ENCODE results near the gene SLC13A2. TPM values are rescaled to one million over a fixed set of nuclear protein-coding genes. Genes with fewer than 3 reads are reported as not detected.

Gene SLC13A2
- total and polyA plus RNA-seq, 2 of the 4 experiments (the other 2 are of a cell fraction) = not detected

GRCh38 chr17:28470266-28470913 lies 3.1 kb upstream of the SLC13A2 start:
- CTCF ChIA-PET = no interaction called here

More at GRCh38 chr17:28470266-28470913, 3.1 kb upstream of the SLC13A2 start:
- Histone ChIP-seq H3K27ac (ENCODE audit: insufficient read depth, low read length) (no peak overlapping the region), H2BK15ac (ENCODE audit: low read depth, low read length) (no peak overlapping the region), H4K91ac (ENCODE audit: insufficient read depth, low read depth, low read length) (no peak overlapping the region), H3K4ac (ENCODE audit: low read depth, low read length) (no peak overlapping the region), H4K5ac (ENCODE audit: low read depth, low read length) (no peak overlapping the region), H3K9ac (ENCODE audit: low read depth, low read length) (no peak overlapping the region), H3K9me3 (ENCODE audit: control insufficient read depth, insufficient read depth, low read length) (no peaks in the 10 kb centered on the region), H3K4me3 (ENCODE audit: insufficient read depth, low read depth, low read length) (no peak overlapping the region), H3K18ac (ENCODE audit: low read depth, low read length) (no peak overlapping the region), H2AK9ac (replicated peaks; ENCODE audit: low read depth, low read length, poor library complexity) (no peak overlapping the region), H2BK120ac (ENCODE audit: low read depth, low read length) (no peak overlapping the region), H3K36me3 (ENCODE audit: control insufficient read depth, insufficient read depth, low read length) (no peaks in the 10 kb centered on the region), H3K14ac (replicated peaks; ENCODE audit: low read depth, low read length) (no peak overlapping the region), H2BK5ac (ENCODE audit: low read depth, low read length, poor library complexity, severe bottlenecking) (no peak overlapping the region), H3K79me1 (ENCODE audit: low read depth in 1 of 2, low read length in 2 of 2) (no peaks in the 10 kb centered on the region), H4K8ac (ENCODE audit: low read depth in 2 of 2, low read length in 2 of 2) (no peak overlapping the region), H2AK5ac (ENCODE audit: low read depth, low read length) (no peak overlapping the region), H3K23ac (ENCODE audit: low read depth, low read length) (no peak overlapping the region), H3K27me3 (ENCODE audit: control insufficient read depth, insufficient read depth, low read length) (peaks cover 66% of the 10 kb centered on the region), H3K56ac (ENCODE audit: extremely low read depth, insufficient read depth, low read length) (no peak overlapping the region), H2BK20ac (ENCODE audit: low read depth, low read length) (no peak overlapping the region), H2AFZ (replicated peaks; ENCODE audit: low read length, poor library complexity) (no peak overlapping the region), H4K20me1 (ENCODE audit: insufficient read depth, low read length) (no peaks in the 10 kb centered on the region), H3K4me2 (ENCODE audit: low read depth, low read length) (no peak overlapping the region), H3K4me1 (ENCODE audit: control insufficient read depth, insufficient read depth, low read length) (peaks cover 3% of the 10 kb centered on the region; the same call in 1 of the 2 replicates), H3K9me1 (ENCODE audit: insufficient read depth, low read length) (no peaks in the 10 kb centered on the region)
- WGBS, 2 experiments (ENCODE audit: extremely low coverage in 2 of 2, insufficient read length in 1 of 2) = 43% methylated on average over 2 of the region's 7 CpGs; no CpG with 5 or more reads in 1 of the 2 experiments
- no peak for TF ChIP-seq NFE2L2 (IDR thresholded peaks at IDR 0.05; ENCODE audit: low read depth, low read length)
- TF ChIP-seq MAZ (IDR thresholded peaks at IDR 0.05; ENCODE audit: borderline replicate concordance, low read depth, low read length) = no peak
- no peak for TF ChIP-seq CTCF (conservative IDR thresholded peaks at IDR 0.05; ENCODE audit: low read depth, low read length)
- TF ChIP-seq MXI1 (IDR thresholded peaks at IDR 0.05; ENCODE audit: borderline replicate concordance, low read depth, low read length) = no peak
- TF ChIP-seq RFX5 (IDR thresholded peaks at IDR 0.05; ENCODE audit: low read depth, low read length) = no peak
- TF ChIP-seq FOS (IDR thresholded peaks at IDR 0.05; ENCODE audit: low read depth, low read length) = no peak
- no peak for TF ChIP-seq CHD1 (IDR thresholded peaks at IDR 0.05; ENCODE audit: low read depth, low read length)
- no peak for TF ChIP-seq SMC3 (IDR thresholded peaks at IDR 0.05; ENCODE audit: low read depth, low read length)
- no peak for TF ChIP-seq ELK1 (IDR thresholded peaks at IDR 0.05; ENCODE audit: borderline replicate concordance, low read depth, low read length)
- no peak for TF ChIP-seq RAD21 (IDR thresholded peaks at IDR 0.05; ENCODE audit: low read length)
- TF ChIP-seq, protein P1, sequence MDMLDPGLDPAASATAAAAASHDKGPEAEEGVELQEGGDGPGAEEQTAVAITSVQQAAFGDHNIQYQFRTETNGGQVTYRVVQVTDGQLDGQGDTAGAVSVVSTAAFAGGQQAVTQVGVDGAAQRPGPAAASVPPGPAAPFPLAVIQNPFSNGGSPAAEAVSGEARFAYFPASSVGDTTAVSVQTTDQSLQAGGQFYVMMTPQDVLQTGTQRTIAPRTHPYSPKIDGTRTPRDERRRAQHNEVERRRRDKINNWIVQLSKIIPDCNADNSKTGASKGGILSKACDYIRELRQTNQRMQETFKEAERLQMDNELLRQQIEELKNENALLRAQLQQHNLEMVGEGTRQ (IDR thresholded peaks at IDR 0.05; ENCODE audit: low read depth, low read length) = no peak
- TF ChIP-seq CEBPB (IDR thresholded peaks at IDR 0.05; ENCODE audit: low read depth, low read length) = no peak
- TF ChIP-seq MAFK (IDR thresholded peaks at IDR 0.05; ENCODE audit: low read depth, low read length) = no peak
- TF ChIP-seq POLR2A (IDR thresholded peaks at IDR 0.05; ENCODE audit: low read depth, low read length) = no peak
- TF ChIP-seq BHLHE40 (IDR thresholded peaks at IDR 0.05; ENCODE audit: low read depth, low read length) = no peak
- no peak for TF ChIP-seq RCOR1 (IDR thresholded peaks at IDR 0.05; ENCODE audit: insufficient replicate concordance, low read length)
- dilution Hi-C loops (cut with HindIII; ENCODE audit: low sequenced_read_pairs, unreplicated experiment) (no loop called here), intact Hi-C loops (cut with micrococcal nuclease) (no loop called here), in situ Hi-C loops (cut with MboI; ENCODE audit: low sequenced_read_pairs) (no loop called here)
- DNase-seq = no peak
- POLR2A ChIA-PET (ENCODE audit: unreplicated experiment) = no interaction called here
- no peak for ATAC-seq (ENCODE audit: low read depth)
- no TSS peak for BruUV-seq (replicated peaks)
